Activated T-cell treated with anti-CD3 and anti-CD28 coated beads for 4 hours (primary cell): ENCODE data around the gene SLC45A3.

Source experiments
- DNase-seq: peaks from one replicate; pipeline ENCODE4 v3.0.0-alpha.2; 2020

Gene SLC45A3

GRCh38 chr1:205699416-205699815, 19.1 kb upstream of the SLC45A3 start:
- DNase-seq: no peak

GRCh38 chr1:205698921-205699320, 18.6 kb upstream of the SLC45A3 start:
- DNase-seq: no peak

GRCh38 chr1:205693421-205693991, 13.2 kb upstream of the SLC45A3 start:
- DNase-seq: no peak

DNA sequence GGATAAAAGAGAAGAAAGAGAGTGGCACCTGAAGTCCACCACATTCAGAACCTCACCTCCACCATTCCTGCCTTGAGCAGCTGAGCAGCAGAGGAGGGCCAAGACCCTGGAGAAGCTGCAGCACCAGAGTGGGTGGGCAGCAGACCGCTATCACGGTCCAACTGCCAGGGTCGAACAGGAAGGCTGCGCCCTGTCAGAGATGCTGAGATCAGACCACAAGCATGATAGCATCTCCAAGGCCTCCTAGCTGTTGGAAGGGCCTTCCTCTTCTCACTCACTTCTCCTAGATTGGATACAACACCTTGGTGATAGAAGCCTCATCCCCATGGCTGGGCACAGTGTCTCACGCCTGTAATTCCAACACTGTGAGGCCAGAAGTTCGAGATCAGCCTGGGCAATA, 12.1 kb upstream of the SLC45A3 start:
- no peak for DNase-seq

- DNase-seq: no peak
Observed at GRCh38 chr1:205690122-205690756, 9.9 kb upstream of the SLC45A3 start.

GRCh38 chr1:205689479-205689878, 9.2 kb upstream of the SLC45A3 start:
- DNase-seq: no peak

DNA sequence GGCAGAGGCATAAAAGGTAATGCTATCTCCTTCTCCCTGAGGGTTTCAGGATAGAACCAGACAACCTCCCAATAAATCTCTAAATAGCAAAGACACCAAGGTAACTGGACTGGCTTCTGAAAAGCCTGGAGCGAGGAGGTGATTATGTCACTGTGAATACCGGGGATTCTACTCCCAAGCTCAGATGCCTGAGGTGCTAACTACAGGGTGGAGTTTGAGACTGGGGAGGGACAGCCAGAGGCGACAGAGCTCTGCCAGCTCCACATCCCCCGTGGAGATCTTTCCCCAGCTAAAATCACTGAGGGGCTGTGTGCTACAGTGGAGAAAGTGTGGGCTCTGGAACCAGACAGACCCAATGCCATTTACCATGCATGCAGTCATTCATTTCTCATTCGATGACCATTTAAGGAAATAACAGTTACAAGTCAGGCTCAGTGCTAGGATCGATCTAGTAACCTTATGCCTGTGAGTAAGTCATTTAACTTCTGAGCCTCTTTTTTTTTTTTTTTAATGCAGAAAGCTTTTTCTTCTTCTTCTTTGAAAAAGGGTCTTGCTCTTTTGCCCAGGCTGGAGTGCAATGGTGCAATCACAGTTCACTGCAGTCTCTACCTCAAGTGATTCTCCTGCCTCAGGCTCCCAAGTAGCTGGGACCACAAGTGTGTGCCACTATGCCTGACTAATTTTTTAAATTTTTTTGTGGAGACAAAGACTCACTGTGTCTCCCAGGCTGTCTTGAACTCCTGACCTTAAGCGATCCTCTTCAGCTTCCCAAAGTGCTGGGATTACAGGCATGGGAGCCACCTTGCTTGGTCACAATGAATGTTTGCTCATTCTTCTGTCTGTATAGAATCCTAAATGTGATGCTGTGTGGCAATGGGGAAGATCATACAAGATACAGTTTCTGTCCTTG, 8.1 kb upstream of the SLC45A3 start:
- no peak for DNase-seq

DNA sequence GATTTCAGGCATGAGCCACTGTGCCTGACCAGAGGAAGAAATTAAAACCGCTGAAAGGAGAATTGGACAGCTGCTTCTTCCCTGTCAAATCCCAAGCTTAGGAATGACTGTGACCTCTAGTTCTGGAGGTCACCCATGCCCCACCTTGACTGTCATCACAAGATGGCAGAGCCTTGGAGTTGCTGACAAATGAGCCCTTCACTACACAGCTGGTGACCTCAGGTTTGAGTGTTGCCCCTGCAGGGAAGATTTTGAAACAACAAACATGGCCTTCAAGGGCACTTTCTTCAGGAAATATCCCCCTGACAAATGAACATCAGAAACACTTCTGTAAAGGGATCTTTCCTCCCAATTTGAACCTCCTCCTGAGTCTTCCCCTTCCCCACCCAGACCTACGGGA, 6.9 kb upstream of the SLC45A3 start:
- DNase-seq: no peak

DNA sequence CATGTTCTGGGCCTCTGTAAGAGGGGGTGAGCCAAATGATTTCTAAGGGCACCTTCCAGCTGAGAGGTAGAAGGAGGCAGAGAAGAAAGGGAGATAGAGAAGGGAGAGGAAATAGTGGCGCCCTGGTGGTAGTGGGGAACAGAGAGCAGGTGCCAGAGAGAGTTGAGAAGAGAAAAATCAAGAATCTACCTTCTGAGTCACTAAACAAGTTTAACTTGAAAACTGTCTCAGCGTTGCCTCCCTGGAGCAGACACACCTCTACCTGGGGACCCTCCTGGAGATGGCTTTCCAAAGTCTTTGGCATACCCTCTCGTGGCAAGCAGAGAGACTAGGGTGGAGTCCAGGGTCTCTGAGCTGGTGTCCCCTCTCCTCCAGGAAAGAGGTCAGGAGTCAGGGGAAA, 1.1 kb upstream of the SLC45A3 start:
- no peak for DNase-seq

DNA sequence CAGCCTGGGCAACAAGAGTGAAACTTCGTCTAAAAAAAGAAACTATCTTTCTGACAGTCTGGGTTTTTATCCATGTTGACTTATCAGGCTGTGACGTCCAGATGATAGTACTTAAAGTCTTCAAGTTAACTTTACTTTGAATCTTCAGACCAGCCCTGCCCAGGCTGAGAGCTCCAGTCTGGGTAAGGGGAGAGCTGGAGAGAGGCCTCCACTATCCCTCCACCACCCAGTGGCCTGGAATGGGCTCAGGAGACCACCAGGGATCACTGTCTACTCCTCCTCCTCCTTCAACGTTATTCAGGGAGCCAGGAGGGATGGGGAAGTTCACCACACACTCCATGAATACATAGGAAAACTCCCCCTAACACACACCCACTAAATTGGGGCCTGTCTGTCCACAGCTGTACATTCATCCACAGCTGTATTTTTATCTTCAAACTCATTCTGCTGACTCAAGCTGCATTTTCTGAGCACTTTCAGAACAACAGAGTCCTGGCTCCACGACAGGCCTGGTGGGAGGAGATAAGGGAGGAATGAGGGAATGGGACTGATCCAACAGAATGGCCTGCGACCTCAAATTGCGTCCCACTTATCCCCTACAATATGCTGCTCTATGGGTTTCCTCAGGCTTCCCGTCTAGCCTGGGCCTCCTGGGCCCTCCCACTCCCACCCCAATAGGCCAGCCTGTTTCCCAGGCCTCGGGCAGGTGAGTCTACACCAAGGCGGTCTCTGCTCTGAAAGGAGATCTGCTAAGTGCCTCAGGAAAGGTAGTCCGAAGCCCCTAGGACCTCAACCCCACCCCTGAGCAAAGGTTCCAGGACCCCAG, 1.8 kb downstream of the SLC45A3 start:
- no peak for DNase-seq

DNA sequence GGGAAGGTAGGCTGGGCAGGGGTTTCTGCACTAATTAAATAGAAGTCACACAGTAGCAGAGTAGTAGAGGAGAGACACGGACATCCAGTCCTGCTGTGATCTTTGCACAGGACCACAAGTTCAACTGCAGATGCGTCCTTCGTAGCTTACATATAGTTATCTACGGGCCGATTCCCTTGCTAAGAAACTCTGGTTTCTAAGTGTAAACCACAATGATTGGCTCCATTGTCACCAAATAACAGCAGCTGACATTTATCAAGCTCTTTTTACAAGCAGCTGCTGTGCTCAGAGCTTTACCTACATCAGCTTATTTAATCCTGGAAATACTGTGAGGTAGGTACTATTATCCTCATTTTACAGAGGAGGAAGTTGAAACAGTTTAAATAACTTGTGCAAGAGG, 3.1 kb downstream of the SLC45A3 start:
- DNase-seq: no peak

DNA sequence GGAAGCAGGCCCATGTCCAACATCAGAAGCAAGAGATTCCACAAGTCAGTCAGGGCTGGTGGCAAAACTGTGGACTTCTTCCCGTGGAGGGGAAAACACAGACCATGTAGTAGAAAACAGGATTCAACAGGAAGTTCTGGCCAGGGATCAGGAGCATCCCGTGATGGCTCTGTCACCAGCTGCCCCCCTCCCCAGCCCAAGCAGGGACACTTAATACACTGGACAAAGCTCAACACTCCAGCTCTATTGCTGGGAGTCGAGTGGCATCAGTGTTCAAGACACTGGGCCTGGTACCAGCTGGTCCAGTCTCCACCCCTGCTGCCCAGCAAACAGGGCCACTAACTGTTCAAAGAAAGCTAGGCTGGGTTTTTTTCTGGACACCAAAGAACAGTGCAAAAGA, 3.7 kb downstream of the SLC45A3 start:
- no peak for DNase-seq

DNA sequence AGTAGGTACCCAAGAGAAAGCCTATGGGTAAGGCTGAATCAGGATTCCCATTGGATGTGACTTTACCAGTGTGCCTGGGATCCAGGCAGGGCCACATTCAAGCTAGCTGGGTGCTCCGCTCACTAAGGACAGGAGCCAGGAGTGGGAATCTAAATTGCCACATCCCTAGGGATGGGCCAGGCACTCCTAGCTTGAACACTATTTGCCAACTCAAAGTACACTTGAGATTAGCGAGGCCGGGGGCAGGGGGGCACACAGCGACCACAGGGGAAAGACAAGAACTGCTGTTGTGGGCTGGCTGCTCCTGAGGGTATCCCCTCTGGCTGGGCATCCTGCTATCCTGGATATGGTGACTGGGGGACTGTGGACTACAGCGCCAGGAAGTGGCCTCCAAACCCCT, 4.3 kb downstream of the SLC45A3 start:
- no peak for DNase-seq

GRCh38 chr1:205675247-205675646, 5.1 kb downstream of the SLC45A3 start:
- no peak for DNase-seq

GRCh38 chr1:205672970-205673369, 7.3 kb downstream of the SLC45A3 start:
- DNase-seq: no peak

DNA sequence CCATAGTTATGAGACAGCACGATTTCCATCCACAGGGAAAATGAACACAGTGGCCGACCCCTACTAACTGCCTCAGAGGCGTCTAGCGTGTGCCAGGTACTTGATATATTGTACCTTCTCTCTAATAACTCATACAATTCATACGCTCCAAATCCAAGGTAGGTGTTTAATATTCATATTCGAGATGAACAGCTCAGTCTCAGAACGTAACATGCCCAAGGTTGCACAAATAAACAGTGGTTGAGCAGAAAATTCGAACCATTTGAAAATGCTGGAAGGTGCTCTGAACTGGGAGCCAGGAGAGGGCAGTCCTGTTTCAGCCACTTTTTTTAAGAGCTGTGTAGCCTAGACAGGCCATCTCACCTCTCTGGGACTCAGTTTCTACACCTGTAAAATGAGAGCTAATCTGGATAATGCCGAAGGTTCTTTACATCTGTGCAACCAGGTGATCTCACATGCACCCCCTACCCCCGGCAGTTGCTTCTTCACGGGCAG, 7.9 kb downstream of the SLC45A3 start:
- no peak for DNase-seq

DNA sequence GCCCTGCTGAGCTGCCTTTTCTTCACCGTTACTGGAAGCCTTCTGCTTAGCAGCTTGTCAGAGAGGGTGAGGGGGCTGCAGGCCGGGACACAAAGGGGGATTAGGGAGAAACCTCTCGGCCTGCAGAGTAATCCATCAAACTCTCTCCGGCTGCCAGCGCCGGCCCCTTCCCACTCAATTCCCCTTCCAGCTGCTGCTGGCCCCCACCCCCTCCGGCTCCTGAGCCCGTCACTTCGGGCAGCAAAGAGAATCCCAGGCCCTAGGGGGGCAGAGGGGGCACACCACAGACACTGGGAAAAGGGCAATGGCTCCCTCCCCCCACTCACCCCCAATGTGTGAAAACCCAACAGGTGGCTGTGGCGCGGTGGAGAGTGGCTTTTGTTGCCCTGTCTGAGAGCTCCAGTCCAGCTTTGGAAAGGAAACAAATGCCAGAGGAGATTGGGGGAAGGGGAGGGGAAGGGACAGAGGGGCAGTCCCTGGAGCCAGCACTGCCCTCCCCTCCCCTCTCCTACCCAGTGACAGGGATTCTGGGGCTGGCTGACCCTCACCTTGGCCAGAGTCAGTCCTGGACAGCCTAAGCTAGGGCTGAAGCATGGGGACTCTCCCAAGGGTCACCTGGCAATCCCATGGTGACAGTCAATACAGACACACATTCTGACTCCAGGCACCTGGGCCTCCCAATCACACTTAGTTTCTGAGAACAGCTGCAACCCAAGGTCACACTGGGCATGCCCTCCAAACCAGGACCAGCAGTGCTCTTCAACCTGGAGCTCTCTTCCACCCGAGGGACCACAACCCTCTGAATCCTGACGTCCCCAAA, 9.5 kb downstream of the SLC45A3 start:
- DNase-seq: no peak

DNA sequence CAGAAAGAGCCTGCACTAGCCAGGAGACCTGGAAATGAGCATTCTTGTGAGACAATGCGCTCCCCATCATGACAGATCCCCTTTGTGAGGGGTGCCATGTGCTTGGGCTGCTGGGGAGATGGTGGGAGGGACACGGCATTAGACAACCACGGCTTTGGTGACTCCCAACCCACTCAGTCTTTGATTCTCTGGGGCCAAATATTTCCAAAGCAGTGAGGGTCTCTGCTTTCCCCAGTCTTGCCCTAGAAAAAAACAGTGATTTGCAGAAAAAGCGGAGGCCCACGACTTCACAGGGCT, 10.2 kb downstream of the SLC45A3 start:
- DNase-seq: no peak

DNA sequence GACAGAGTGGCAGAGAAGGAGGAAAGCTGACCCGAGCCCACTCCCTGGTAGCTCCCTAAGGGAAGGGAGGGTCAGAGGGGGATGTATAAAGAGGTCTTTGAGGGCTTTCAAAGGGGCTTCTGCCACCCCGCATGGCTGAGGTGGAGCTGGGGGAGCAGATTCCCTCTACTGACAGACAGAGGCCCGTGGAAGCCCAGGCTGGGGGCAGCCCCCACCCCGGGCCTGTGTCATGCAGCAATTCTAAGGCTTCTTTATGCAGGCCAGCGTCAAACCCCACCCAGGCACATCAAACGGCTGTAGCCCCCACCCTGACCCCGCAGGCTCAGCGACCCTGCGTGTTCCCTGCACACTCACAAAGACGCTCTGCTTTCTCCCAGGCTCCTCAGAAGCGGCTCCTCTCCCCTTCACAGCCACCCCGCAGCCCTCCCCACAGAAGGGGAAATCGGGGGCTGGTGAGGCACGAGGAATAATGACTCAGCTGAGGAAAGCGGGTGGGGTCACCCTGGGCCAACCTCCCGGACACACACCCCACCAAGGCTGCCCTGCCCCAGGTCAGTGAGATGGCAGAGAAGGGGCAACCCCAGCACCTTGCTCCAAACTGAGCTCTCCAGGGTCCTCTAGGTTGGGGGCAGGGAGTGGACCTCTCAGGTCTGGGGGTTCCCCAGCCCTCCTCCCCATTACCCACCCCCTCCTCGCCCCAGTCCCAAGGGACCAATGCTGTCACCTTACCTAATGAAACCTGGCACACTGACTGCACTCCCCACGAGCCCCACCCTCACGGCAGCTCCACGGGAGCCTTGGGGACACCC, 10.8 kb downstream of the SLC45A3 start:
- DNase-seq: no peak

GRCh38 chr1:205668951-205669340, 11.4 kb downstream of the SLC45A3 start:
- no peak for DNase-seq

DNA sequence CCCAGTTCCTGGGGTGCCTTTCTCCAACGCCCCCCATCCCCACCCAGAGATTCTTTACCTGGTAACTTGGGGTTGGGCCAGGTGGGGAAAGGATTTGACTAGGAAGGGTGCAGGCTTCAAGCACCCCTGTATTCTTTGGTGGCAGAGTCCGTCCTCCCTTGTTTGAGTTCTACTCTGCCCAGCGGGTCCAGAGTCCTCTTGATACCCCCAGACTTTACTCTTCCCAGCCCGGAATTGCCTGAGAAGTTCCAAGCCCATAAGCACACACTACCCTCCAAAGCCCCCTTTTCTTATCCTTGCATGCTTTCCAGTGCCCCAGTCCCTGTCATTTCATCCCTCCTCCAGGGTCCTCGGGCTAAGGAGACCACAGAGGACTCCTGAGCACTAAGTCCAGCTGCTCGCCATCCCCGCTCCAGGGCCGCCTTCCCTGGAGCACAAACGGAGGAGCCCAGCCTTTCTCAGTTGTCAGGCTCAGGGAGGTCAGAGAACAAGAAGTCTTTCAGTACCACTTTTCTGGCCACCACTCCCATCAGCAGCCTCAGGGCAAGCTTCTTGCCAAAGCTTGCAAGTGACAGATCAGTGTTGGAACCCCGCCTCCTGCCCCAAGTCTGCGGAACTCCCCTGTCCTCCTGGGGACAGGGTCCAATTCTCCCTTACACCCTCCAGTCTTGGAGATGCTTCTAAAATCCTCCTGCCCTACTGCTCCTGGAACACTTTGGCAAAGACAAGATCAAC, 12.2 kb downstream of the SLC45A3 start:
- no peak for DNase-seq
